Panc1 (cell line): ENCODE data around the gene SCIMP. TPM values are rescaled to one million over a fixed set of nuclear protein-coding genes. Genes with fewer than 3 reads are reported as not detected.

Experiments used
- ATAC-seq: fragments of 200-7000 bp; cut with Tn5 transposase; 2 replicates; pipeline ENCODE4 v1.9.1; 2020; ENCODE audit warnings: mild to moderate bottlenecking, moderate library complexity
- BruUV-seq: library from RNA; stranded (reverse); fragments of 400-500 nt; replicated peaks from 2 replicates; lab custom pipeline; 2021; lab: Mats Ljungman, UMichigan
- CTCF ChIA-PET: fragments of 300-600 bp; sonication (Branson Sonifier 250); formaldehyde crosslinking; loops from one replicate; lab custom pipeline; 2022; ENCODE audit warnings: antibody characterized with exemption; lab: Charles Lee
- POLR2A ChIA-PET: fragments of 300-600 bp; sonication (Branson Sonifier 250); formaldehyde crosslinking; loops from one replicate; lab custom pipeline; 2022; ENCODE audit warnings: antibody characterized with exemption; lab: Charles Lee
- DNase-seq: peaks from one replicate; pipeline ENCODE4 v3.0.0-alpha.2; 2010; ENCODE audit warnings: low read depth, low spot score
- H3K27ac ChIP-seq: 2 replicates; pipeline ENCODE4 v1.5.1; 2011; ENCODE audit warnings: mild to moderate bottlenecking, low read length, inconsistent platforms
- H3K27me3 ChIP-seq: fragments of 200-500 bp; sonication (Bioruptor generic); 2 replicates; pipeline ENCODE4 v1.6.0; 2014; ENCODE audit warnings: low read length, inconsistent platforms; ENCODE audit not compliant: control insufficient read depth, insufficient read depth
- H3K36me3 ChIP-seq: fragments of 200-500 bp; sonication (Bioruptor generic); 2 replicates; pipeline ENCODE4 v1.5.1; 2014; ENCODE audit warnings: inconsistent platforms, mild to moderate bottlenecking, low read length, moderate library complexity; ENCODE audit not compliant: control insufficient read depth, insufficient read depth
- H3K4me1 ChIP-seq: 2 replicates; pipeline ENCODE4 v1.5.1; 2011; ENCODE audit warnings: inconsistent platforms, mild to moderate bottlenecking, low read length, moderate library complexity; ENCODE audit not compliant: control insufficient read depth, insufficient read depth
- H3K4me3 ChIP-seq, 2 experiments: 2 replicates each; pipeline ENCODE4 v1.5.1; 2011 to 2012; ENCODE audit warnings: low read depth in 2 of 2, low read length in 2 of 2, mild to moderate bottlenecking in 2 of 2, inconsistent platforms in 1 of 2, moderate library complexity in 1 of 2
- H3K9me3 ChIP-seq: fragments of 200-500 bp; sonication (Bioruptor generic); 2 replicates; pipeline ENCODE4 v1.5.1; 2014; ENCODE audit warnings: low read depth, mild to moderate bottlenecking, inconsistent platforms, low read length, moderate library complexity; ENCODE audit not compliant: control insufficient read depth, insufficient read depth
- POLR2AphosphoS5 ChIP-seq: IDR thresholded peaks from 2 replicates; pipeline ENCODE4 v1.6.1; 2012; ENCODE audit warnings: mild to moderate bottlenecking, low read depth, low read length, moderate library complexity
- SIN3A ChIP-seq: IDR thresholded peaks from 2 replicates; pipeline ENCODE4 v1.6.1; 2012; ENCODE audit warnings: low read depth, mild to moderate bottlenecking, low read length, moderate library complexity, borderline replicate concordance; ENCODE audit not compliant: insufficient read depth
- TCF7L2 ChIP-seq: IDR thresholded peaks from 2 replicates; pipeline ENCODE4 v1.6.1; 2011; ENCODE audit warnings: mild to moderate bottlenecking, low read depth, low read length, inconsistent platforms
- in situ Hi-C: cut with HindIII; loops from 2 replicates; pipeline ENCODE4 v1.10.0; 2016; ENCODE audit warnings: low sequenced_read_pairs, low pct_unique_long_range_greater_than_20kb
- intact Hi-C: fragments of 100-400 bp; cut with micrococcal nuclease; formaldehyde crosslinking; loops from one replicate; pipeline ENCODE4 v1.10.0; 2022; ENCODE audit not compliant: unreplicated experiment
- total RNA-seq: library from RNA; stranded (reverse); gene quantifications from one replicate; pipeline ENCODE4 v1.2.1, GENCODE V29; 2021; ENCODE audit not compliant: unreplicated experiment
- TF ChIP-seq, protein P1 (sequence below), 2 experiments: IDR thresholded peaks; 2 replicates each; pipeline ENCODE4 v1.6.1; 2011 to 2012; ENCODE audit warnings: low read depth in 2 of 2, control low read depth in 1 of 2, low read length in 1 of 2, mild to moderate bottlenecking in 1 of 2, moderate library complexity in 1 of 2; ENCODE audit not compliant: insufficient read depth in 1 of 2
- TF ChIP-seq, protein P2 (sequence below): fragments of 450-650 bp; IDR thresholded peaks from 2 replicates; pipeline ENCODE4 v1.5.1; 2017; ENCODE audit warnings: mild to moderate bottlenecking

SCIMP gene
- total RNA-seq, 1 experiment from 2014 or later: not detected

DNA sequence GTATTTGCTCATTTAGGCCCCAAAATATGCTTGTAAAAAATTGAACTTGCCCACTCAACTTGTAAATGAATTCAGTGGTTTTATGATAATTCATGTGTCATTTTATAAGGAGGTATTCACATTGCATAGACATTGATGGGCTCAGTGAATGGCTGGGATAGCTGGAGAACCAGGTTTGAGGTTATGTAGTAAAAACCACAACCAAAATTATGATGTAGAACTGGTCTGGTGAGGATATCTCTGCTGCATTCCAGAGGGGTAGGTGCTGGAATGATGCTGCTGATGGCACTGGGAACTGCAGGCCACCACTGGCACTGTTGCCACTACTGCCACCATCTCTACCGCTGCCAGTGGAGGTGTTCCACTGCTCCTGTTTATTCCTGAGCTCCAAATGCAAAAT is 25.9 kb upstream of the SCIMP start:
- POLR2A ChIA-PET: no interaction called here
- no TSS peak for BruUV-seq
- ATAC-seq (no peak), DNase-seq (no peak)
- in situ Hi-C loops (no loop called here), intact Hi-C loops (no loop called here)
- Histone ChIP-seq H3K27ac (no peak overlapping the region), H3K9me3 (no peaks in the 10 kb centered on the region), H3K36me3 (no peaks in the 10 kb centered on the region), H3K27me3 (no peaks in the 10 kb centered on the region), H3K4me3 (no peak overlapping the region), H3K4me1 (no peaks in the 10 kb centered on the region)
- TF ChIP-seq POLR2AphosphoS5 (no peak), TCF7L2 (no peak), SIN3A (no peak)
- TF ChIP-seq, protein P1, sequence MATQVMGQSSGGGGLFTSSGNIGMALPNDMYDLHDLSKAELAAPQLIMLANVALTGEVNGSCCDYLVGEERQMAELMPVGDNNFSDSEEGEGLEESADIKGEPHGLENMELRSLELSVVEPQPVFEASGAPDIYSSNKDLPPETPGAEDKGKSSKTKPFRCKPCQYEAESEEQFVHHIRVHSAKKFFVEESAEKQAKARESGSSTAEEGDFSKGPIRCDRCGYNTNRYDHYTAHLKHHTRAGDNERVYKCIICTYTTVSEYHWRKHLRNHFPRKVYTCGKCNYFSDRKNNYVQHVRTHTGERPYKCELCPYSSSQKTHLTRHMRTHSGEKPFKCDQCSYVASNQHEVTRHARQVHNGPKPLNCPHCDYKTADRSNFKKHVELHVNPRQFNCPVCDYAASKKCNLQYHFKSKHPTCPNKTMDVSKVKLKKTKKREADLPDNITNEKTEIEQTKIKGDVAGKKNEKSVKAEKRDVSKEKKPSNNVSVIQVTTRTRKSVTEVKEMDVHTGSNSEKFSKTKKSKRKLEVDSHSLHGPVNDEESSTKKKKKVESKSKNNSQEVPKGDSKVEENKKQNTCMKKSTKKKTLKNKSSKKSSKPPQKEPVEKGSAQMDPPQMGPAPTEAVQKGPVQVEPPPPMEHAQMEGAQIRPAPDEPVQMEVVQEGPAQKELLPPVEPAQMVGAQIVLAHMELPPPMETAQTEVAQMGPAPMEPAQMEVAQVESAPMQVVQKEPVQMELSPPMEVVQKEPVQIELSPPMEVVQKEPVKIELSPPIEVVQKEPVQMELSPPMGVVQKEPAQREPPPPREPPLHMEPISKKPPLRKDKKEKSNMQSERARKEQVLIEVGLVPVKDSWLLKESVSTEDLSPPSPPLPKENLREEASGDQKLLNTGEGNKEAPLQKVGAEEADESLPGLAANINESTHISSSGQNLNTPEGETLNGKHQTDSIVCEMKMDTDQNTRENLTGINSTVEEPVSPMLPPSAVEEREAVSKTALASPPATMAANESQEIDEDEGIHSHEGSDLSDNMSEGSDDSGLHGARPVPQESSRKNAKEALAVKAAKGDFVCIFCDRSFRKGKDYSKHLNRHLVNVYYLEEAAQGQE (IDR thresholded peaks at IDR 0.05; ENCODE audit: insufficient read depth in 1 of 2, low read depth in 2 of 2, low read length in 1 of 2): no peak
- TF ChIP-seq, protein P2, sequence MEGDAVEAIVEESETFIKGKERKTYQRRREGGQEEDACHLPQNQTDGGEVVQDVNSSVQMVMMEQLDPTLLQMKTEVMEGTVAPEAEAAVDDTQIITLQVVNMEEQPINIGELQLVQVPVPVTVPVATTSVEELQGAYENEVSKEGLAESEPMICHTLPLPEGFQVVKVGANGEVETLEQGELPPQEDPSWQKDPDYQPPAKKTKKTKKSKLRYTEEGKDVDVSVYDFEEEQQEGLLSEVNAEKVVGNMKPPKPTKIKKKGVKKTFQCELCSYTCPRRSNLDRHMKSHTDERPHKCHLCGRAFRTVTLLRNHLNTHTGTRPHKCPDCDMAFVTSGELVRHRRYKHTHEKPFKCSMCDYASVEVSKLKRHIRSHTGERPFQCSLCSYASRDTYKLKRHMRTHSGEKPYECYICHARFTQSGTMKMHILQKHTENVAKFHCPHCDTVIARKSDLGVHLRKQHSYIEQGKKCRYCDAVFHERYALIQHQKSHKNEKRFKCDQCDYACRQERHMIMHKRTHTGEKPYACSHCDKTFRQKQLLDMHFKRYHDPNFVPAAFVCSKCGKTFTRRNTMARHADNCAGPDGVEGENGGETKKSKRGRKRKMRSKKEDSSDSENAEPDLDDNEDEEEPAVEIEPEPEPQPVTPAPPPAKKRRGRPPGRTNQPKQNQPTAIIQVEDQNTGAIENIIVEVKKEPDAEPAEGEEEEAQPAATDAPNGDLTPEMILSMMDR: no peak
- CTCF ChIA-PET: no interaction called here

DNA sequence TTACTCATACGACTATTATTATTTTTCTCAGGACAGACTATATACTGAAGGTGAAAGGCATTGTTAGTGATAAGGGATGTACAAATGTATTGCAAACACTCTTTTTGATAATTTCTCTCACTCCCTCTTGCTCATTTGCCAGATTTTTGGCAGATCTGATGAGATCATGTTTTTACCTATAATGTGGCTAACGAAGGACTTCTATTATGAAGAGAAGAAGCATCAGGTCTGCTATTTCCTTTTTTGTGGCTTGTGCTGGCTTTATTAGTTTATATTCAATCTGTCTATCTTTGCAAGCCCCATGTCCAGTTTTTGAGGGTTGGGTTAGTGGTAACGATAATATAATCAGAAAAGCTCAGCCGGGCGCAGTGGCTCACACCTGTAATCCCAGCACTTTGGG is 22.5 kb upstream of the SCIMP start:
- Histone ChIP-seq H3K27ac (no peak overlapping the region), H3K27me3 (no peaks in the 10 kb centered on the region), H3K4me3 (no peak overlapping the region), H3K4me1 (no peaks in the 10 kb centered on the region), H3K9me3 (no peaks in the 10 kb centered on the region), H3K36me3 (no peaks in the 10 kb centered on the region)
- BruUV-seq: no TSS peak
- no peak for DNase-seq
- POLR2A ChIA-PET: no interaction called here
- CTCF ChIA-PET: no interaction called here
- intact Hi-C loops: no loop called here
- in situ Hi-C loops: no loop called here
- no peak for TF ChIP-seq POLR2AphosphoS5
- TF ChIP-seq TCF7L2: no peak
- TF ChIP-seq SIN3A: no peak
- TF ChIP-seq, protein P2: no peak
- TF ChIP-seq, protein P1 (IDR thresholded peaks at IDR 0.05; ENCODE audit: insufficient read depth in 1 of 2, low read depth in 2 of 2, low read length in 1 of 2): no peak
- ATAC-seq: no peak
